NCI-H1417 (cell line): Measurements from ENCODE around the gene TFDP3.

Experiments
- DNase-seq, 3 experiments: peaks; one replicate each; lab custom pipeline; 2025; lab: John Stamatoyannopoulos, UW

TFDP3 gene, protein sequence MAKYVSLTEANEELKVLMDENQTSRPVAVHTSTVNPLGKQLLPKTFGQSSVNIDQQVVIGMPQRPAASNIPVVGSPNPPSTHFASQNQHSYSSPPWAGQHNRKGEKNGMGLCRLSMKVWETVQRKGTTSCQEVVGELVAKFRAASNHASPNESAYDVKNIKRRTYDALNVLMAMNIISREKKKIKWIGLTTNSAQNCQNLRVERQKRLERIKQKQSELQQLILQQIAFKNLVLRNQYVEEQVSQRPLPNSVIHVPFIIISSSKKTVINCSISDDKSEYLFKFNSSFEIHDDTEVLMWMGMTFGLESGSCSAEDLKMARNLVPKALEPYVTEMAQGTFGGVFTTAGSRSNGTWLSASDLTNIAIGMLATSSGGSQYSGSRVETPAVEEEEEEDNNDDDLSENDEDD

DNA sequence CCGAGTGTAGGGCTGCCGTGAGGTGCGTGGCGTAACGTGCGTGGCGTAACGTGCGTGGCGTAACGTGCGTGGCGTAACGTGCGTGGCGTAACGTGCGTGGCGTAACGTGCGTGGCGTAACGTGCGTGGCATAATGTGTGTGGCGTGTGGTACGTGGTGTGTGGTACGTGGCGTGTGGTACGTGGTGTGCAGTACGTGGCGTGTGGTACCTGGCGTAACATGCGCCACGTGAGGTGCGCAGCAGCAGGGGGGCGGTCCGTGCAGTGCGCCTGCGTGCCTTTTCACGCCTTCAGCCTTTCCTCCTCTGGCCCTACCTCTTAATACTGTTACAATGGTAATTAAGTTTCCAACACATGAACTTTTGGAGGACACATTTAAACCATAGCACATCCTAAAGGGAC is at the start of gene TFDP3:
Gene TFDP3 (minus strand): TSS at position 26 of the 400 bp plus-strand sequence. CDS start 95 bp downstream, outside the sequence.
- DNase-seq = no peak

GRCh38 chrX:133267621-133268020 is 49.5 kb upstream of the TFDP3 start:
- no peak for DNase-seq

GRCh38 chrX:133265331-133265730 is 47.2 kb upstream of the TFDP3 start:
- no peak for DNase-seq

GRCh38 chrX:133258481-133258880 is 40.3 kb upstream of the TFDP3 start:
- DNase-seq = no peak

DNA sequence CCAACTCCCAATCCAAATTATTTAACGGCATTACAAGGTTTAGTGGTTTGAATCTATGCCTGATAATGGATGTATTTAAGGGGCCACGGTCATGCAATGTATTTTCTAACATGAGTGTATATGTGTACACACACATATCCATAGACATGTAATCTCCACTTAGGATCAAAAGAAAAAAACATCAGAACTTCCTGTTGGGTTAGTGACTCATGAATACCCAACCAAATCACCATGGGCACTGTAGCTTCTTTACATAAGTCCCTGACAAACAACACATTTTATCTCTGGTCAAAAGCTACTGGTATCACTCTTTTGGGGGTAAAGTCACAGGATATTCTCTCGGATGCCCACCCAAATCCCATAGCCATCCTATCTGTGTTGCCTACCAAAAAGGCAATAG is 36.5 kb upstream of the TFDP3 start:
- no peak for DNase-seq

GRCh38 chrX:133251204-133251603 is 33.0 kb upstream of the TFDP3 start:
- DNase-seq = no peak

- no peak for DNase-seq
These were observed 32.3 kb upstream of the TFDP3 start for GRCh38 chrX:133250184-133251100.

GRCh38 chrX:133249266-133250058 is 31.3 kb upstream of the TFDP3 start:
- DNase-seq = peak in 1 of 3 experiments; percentile 24

GRCh38 chrX:133248177-133248576 is 30.0 kb upstream of the TFDP3 start:
- no peak for DNase-seq

DNA sequence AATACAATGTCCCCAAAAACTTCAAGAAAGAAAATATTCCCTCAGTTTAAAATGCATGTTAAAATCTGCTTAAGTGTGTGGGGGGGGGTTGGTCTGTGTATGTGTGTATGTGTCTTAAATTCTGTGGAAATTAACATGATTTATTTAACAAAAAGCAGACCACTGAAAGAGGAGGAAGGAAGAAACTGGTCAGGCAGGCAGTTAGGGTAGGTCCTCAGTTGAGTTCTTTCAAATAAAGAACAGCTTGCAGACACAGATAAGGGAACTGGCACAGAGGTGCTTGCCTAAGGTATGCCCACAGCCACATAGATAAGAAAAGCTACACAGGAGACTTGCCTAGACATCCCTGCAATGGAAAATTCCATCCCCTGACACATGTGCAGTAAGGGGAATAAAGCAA is 28.8 kb upstream of the TFDP3 start:
- no peak for DNase-seq

DNA sequence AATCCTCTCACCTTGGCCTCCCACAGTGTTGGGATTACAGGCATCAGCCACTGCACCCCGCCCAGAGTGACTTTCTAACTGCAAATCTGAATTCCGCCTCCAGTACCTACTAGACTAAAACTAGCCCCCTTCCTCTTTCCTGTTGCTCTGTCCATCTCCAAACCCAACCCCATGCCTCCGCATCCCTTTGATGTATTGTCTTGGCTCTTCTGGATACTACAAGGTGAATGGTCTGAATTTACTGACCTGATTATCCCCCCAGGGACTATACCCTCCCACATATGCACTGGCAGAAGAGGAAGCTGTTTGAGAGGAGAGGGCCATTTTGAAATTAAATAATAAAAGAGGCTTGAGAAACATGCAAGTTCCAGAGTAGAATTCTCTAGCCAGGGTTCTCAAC is 17.7 kb upstream of the TFDP3 start:
- DNase-seq = no peak

- DNase-seq = no peak
These were observed 14.2 kb upstream of the TFDP3 start for GRCh38 chrX:133232331-133232730.

GRCh38 chrX:133229361-133229760 is 11.2 kb upstream of the TFDP3 start:
- no peak for DNase-seq

- DNase-seq = peak in 2 of 3 experiments; percentile 10 to 62
These were observed 2.4 kb downstream of the TFDP3 start for GRCh38 chrX:133215747-133216146.

DNA sequence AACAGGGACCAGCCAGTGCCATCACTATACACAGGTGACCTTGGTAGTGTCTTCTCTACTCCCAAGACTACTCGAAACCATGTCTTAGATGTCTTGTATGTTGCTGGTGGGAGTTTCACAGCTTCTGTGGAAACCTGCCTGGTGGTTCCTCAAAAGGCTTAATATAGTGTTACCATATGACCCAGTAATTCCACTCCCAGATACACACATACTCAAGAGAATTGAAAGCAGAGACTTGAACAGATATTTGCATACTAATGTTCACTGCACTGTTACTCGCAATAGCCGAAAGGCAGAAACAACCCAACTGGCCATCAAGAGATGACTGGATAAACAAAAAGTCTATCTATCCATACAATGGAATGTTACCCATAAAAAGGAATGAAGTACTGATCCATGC is 3.1 kb downstream of the TFDP3 start:
- no peak for DNase-seq

GRCh38 chrX:133214301-133214700 is 3.9 kb downstream of the TFDP3 start:
- DNase-seq = no peak

DNA sequence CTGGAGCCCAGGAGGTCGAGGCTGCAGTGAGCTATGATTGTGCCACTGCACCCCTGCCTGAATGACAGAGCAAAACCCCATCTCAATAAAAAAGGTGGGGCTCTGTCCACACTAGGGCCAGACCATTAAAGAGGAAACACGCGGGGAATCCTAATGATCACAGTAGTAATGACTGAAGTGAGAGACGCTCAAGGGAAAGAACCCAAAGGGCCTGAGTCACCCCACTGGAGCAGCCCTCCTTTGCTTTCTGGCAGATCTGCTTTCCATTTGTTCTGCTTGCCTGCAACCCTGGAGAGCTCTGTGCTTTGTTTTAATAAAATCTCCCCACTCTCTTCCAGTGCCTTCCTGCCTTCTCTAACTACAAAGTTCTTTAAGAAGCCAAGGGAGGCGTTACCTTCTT is 5.0 kb downstream of the TFDP3 start:
- DNase-seq = no peak

GRCh38 chrX:133207751-133208150 is 10.4 kb downstream of the TFDP3 start:
- DNase-seq = no peak

DNA sequence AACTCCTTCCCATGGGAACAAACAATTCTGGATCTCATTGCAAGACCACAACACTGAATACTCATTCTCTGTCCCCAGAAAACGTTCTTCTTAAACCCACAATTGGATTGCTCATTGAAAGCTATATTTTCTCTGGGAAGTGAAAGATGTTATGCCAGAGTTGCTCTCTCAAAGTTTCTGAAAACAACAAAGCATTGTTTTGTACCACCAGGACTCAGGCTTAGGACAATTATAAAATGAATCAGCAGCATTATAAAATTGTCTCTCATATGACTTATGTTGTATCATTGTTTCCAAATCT is 26.5 kb downstream of the TFDP3 start:
- DNase-seq = no peak

GRCh38 chrX:133190877-133191738 is 27.0 kb downstream of the TFDP3 start:
- no peak for DNase-seq

DNA sequence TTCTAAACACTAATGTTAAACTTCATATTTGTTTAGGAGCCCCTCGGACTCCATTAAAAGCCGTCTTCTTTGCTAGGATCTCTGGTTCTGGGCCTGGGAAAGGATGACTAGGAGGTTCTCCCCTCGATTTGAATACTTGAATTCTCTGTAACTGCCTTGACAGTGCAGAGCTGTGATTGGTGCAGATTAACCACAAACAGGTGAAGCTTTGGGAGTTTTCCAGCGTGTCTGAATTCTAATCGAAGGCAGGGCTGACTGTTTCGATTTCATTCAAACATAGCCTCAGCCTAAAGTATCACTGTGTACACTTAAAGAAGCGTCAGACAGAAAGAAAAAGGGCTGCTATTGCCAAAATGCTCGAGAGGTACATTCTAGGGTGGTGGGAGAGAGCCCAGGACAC is 29.0 kb downstream of the TFDP3 start:
- DNase-seq = no peak
